HG02943 (cell line): ENCODE data around the gene OLAH.
A peak's percentile ranks its signal among the peaks of the same experiment; 100 is the strongest.

Source experiments
- ATAC-seq: cut with Tn5 transposase; IDR thresholded peaks from one replicate; pipeline ENCODE4 v1.9.1; 2021; ENCODE audit warnings: mild to moderate bottlenecking, low read depth, moderate library complexity; ENCODE audit not compliant: unreplicated experiment

The OLAH gene

DNA sequence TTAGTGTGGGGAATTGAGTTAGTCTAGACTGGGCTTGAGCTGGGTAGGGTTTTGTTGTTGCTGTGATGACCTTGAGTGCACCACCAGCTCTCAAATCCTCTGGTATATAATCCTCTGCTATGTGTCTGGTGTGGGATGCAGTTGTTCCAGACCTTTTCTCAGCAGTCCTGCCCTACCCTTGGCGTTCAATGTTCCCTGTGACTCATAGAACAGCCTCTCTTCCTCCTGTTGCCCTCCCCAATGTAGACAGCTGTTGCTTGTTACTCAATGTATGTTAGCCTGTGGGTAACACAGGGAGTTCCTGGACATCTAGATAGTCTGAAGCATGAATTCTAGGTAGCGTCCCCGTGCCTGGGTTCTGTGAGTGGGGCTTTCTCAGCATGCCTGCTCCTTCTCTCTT is 25.1 kb downstream of the OLAH start:
- no peak for ATAC-seq

DNA sequence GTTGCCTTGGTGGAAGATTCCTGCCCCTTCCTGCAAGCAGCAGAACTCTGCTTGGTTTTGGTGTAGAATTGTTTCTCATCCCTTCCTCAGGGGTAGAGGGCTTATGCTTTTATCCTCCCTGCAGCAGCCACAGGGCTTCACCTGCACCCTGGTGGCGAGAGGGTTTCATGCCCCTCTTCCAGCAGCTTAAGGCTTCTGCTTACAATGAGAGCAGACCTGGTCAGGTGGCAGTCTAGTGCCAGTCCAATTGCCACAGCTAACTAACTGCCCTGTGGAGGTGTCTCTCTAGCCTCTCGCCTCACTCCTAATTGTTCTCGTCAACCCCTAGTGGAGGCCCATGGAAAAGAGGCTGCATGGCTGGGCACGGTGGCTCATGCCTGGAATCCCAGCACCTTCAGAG is 25.5 kb downstream of the OLAH start:
- ATAC-seq, result no peak

DNA sequence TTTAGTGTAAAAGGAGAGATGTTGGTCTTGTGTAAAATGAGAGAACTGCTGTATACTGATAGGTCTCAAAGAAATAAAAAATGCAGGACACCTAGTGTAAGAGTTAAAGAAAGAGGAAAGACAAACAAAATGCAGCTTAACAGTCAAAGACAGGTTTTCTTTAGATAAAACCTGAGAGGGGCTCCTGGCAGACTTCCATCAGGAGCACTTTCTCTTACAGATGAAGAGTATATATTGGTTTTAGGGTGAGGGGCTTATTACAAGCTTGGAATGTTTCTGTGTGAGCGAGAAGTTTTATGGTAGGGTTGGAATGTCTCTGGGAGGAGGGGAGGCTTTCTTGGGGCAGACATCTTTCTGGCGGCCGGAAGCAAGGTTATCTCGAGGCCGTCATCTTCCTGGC is 28.6 kb downstream of the OLAH start:
- no peak for ATAC-seq

DNA sequence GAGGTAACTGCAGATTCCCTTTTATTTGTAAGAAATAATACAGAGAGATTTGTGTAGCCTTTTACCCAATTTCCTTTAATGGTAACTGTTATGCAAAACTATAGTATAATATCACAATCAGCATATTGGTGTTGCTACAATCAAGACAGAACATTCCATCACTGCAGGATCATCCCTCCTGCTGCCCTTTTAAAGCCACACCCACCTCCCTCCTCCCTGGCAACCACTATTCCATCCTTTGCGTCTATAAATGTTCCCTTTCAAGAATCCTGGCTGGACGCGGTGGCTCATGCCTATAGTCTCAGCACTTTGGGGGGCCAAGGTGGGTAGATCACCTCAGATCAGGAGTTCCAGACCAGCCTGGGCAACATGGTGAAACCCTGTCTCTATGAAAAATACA is 31.7 kb downstream of the OLAH start:
- no peak for ATAC-seq

DNA sequence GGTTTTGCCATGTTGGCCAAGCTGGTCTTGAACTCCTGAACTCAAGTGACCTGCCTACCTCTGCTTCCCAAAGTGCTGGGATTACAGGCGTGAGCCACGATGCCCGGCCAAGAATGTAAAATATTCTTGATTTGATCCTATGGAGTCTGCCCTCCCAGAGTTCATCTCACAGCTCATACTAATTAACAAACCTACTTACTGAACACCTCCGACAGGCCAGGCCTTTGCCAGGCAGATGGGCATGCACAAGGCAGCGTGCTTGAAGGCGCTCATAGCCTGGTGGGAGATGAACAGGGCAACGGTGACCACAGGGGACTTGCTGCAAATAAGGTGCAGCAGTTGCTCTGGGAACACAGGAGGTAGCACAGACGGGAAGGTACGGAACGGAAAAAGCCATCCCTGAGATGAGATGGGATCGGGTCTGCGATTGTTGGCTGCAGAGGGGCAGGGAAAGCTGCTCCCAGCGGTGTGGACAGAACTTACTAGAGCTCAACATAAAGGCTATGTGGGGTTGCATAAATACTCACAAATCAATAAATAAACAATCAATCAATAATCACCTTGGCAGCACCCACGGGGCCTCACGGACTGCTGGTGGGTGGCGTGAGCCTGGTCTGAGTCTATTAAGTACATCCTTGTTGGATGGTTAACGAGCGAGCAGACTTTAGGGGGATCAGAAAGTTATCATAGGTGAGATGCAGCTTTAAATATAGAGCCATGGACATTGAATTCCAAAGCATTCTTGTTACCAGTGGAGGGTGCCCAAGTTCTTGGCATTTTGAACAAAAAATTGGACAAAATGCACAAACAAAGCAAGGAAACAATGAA is 40.1 kb downstream of the OLAH start:
- no peak for ATAC-seq

DNA sequence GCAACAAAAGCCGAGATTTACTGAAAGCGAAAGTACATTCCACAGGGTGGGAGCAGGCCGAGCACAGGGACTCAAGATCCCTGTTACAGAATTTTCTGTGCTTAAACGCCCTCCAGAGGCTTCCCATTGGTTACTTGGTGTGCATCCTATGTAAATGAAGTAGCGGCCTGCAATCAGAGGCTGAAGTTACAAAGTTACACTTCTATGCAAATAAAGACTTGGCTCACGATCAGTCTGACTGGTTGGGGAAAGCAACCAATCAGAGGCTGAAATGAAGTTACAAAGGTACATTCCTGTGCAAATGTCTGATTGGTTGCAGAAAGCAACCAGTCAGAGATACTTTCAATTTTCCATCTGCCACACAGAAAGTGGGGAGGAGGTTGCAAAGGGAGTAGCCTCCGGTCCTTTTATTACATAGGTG is 40.8 kb downstream of the OLAH start:
- no peak for ATAC-seq

DNA sequence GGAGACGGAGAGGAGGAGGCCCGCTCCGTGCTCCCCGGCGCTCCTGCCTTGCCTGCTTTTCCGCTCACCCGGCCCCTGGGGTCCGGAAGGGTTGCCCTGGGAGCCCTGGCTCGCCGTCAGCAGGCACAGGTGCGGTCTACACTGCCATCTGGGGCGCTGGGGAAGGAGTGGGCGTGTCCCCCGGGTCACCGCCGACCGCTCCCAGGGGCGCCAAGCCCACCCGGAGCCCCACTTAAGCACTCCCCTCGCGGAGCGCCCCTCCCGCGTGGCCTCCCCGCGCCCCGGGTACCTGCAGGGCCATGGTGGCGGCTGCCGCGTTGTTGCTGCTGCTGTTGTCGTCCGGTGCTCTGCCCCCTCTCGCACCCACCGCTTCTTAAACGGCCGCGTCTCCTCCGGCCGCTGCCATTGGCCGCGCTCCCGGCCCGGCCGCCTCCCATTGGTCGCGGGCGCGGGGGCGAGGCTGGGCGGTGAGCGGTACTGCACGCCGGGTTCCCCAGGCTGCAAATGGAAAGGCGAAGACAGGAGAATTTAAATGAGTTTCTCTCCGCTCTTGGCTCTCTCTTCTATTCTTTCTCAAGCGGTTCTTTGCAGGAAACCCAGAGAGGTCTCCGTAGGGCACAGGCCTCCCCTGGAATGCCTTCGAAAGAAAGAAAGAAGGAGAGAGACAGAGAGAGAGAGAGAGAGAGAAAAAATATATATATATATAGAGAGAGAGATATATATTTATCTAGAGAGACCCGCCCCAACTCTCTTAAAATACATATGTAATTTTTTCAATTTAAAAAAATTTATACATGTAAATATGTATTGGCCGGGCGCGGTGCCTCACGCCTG is 44.9 kb downstream of the OLAH start, which contains the start of gene ACBD7:
ACBD7 (minus strand) TSS at position 349 of the 834 bp plus-strand sequence; CDS start at position 301, 48 bp downstream.
- ATAC-seq, result peak; percentile 100

DNA sequence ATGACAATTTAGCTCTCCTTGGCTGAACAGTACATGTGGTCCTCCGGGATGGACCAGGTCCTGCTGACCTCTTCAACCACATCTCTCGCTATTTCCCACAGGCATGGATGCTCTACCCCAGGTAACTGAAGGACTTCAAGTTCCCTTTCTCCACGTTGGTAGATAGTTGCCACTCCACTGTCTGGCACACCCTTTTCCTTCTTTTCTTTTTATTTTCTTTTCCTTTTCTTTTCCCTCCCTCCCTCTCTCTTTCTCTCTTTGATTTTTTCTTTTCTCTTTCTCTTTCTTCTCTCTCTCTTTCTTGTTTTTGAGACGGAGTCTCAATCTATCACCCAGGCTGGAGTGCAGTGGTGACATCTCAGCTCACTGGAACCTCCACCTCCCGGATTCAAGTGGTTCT is 47.7 kb downstream of the OLAH start:
- no peak for ATAC-seq

DNA sequence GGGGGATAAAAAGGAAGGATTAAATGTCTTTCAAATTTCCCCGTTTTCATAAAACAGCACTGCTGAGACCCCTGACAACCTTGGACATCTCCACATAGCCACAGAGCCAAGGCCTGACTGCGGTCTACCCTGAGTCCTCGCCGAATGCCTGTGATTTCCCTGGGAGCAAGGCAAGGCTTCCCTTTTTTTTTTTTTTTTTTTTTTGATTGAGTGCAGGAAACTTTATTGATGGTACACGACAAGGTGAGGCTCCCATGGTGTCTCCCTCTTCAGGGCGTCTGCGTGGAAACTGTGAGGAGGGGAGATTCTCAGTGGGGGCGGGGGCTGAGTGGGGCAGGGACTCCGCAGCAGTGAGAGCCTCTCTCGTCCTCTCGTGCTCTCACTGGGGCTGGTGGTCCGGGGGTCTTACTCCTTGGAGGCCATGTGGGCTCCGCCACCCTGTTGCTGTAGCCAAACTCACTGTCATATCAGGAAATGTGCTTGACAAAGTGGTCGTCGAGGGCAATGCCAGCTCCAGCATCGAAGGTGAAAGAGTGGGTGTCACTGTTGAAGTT is 49.2 kb downstream of the OLAH start:
- ATAC-seq, result no peak

DNA sequence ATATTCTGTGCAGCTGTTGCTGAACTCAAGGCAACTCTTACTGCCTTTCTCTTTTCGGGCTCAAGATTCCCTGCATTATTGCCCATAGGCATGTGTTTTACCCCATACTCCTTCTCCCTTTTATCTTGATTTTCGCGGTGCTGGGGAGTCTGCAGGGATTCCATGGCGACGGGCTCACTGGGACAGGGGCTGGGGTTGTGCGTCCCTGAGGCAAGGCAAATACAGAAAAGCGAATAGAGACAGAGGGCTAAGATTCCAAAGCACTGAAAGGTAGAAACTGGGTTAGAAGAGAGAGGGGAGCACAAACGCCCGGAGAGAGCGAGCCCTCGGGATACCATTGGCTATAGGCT is 52.9 kb downstream of the OLAH start:
- ATAC-seq, result peak; percentile 23

DNA sequence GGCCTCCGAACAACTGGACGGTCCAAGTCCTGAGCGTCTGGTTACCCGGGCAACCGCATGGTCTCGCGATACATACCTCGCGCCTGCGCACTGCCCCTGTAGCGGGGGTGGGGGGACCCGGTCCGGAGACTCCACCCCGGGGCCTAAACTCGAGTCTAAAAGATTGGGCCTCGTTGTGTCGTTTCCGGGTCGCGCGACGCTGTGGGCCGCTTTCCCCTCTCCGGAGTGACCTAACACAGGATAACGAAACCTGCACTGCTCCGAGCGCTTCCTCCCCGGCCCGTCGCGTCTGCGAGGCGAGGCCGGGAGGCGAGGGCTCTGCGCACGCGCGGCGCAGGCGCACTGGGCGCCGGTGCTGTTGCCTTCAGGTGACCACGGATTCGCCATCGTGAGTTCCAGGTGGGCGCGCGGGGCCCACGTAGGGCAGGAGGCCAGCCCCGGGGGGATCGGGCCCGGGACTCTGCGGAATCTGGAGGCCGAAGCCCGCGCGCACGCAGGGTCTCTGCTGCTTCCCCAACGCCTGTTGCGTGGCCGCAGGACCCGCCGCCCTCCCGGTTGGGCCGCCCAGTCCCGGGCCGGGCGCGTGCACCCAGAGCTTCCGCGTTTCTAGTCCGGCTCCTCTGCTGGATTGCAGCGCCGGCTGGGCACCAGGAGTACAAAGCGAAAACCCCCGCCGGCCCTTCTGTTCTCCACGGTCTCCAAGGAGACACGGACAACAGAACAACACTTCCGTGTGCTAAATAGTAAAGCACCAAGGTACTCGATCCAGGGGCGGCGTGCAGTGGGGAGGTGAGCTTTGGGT is 53.5 kb downstream of the OLAH start, which contains the start of gene RPP38:
RPP38 (plus strand) TSS at position 345 of the 802 bp plus-strand sequence. CDS start 5,960 bp downstream, outside the sequence.
- ATAC-seq, result peak; percentile 78

DNA sequence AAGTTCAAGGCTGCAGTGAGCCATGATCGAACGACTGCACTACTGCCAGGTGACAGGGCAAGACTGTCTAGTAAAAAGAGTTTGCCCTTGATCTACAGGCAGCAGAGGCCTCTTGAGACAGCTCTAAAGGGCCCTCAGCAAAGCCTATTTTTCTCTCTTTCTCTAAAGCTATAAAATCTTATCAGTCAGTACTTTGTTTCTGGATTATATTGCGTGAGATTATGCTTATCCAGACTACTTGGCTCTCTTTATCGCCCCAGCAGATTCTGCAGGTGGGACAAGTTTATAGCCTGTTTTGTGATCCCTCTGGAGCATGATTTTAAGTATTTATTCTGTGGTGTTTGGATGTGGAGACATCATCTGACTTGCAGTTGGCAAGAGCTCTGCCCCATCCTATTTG is 56.1 kb downstream of the OLAH start:
- ATAC-seq, result no peak

DNA sequence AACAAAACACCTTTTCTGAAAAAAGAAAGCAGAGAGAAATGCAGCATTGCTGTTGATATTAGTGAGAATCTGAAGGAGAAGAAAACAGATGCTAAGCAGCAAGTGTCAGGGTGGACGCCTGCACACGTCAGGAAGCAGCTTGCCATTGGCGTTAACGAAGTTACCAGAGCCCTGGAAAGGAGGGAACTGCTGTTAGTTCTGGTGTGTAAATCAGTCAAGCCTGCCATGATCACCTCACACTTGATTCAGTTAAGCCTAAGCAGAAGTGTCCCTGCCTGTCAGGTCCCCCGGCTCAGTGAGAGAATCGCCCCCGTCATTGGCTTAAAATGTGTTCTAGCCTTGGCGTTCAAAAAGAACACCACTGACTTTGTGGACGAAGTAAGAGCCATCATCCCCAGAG is 59.8 kb downstream of the OLAH start:
- ATAC-seq, result no peak

DNA sequence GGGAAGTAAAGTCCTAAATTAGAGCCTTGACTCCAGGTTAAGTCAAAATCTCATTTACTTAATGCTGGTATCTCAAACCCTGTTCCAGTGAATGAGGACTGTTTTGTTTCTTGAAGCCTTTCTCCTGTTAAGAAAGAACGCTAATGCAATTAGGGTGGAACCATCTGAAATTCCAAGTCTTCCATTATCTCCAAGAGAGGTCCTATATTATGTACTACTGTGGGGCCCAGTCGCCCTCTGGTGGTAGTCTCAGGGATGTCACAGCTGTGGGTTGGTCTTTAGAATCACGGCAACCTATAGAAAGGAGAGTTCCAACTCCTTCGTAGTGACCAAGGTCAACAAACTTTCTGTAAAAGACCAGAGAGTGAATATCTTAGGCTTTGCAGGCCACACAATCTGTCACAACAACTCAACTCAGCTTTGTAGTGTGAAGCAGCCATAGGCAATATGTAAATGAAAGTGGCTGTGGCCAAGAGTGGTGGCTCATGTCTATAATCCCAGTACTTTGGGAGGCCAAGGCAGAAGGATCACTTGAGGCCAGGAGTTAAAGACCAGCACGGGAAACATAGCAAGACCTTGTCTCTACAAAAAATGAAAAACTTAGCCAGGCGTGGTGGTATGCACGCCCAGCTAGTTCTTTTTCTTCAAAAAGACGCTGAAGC is 62.7 kb downstream of the OLAH start:
- ATAC-seq, result peak; percentile 75

DNA sequence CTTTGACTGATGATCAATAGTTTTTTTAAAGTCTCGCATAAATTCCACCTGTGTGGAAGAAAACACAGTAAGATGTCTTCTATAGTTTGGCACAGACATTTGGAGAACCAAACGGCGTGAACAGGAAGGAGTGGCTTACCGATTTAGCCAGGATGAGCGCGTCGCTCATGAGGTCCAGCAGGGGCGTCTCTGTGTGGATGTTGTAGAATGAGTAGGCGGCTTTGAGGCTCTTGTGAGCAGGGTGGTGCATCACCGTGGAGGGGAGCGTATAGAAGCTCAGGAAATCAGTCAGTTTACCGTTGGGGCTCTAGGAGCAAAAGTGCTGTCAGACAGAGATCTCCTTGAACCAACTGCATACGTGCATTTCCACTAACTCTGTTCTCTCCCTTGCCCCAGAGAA is 68.9 kb downstream of the OLAH start:
- no peak for ATAC-seq

DNA sequence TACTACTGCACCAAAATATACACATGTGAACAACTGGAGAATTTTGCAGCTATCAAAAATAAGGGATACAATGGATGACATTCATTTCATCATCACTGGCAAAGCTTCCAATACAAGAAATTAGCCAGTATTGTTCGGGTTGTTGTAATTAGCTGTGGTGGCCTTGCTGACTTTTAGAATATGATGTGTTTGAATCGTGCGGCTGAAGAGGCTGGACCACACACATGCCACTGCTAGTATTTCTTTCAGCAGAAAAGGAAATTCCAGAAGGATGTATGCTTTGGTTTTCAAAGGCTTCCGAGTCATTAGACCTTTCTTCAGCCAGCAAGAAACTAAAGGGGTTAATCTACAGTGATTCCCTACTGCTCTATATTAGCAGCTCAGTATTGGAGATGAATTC is 70.0 kb downstream of the OLAH start:
- ATAC-seq, result no peak

DNA sequence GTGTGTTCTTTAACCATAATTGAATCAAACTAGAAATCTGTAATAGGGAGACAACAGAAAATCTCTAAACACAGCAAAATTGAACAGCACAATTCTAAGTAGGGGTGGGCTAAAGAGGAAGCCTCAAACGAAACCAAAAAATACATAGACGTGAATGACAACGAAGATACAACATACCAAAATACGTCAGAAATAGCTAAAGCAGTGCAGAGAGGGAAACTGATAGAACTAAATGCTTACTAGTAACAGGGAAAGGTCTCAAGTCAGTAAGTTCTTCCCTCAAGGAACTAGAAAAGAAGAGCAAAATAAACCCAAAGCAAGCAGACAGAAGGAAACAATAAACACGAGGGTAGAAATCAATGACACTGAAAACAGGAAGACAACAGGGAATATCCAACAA is 72.5 kb downstream of the OLAH start:
- ATAC-seq, result no peak

DNA sequence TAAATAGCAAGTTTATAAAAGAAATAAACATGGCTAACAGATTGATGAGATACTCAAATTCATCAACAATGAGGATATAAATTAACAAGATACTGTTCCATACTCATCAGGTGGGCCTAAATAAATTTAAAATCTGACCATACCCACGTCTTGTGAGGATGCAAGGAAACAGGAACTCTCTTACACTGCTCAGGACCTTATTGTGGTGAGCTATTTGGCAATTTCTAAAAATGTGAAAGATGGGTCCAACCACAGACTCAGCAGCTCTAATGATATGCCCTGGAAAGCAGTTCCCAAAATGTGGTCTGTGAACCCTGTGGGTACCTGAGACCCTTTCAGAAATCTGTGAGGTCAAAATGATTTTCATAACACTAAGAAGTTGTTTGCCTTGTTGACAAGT is 74.9 kb downstream of the OLAH start:
- no peak for ATAC-seq

DNA sequence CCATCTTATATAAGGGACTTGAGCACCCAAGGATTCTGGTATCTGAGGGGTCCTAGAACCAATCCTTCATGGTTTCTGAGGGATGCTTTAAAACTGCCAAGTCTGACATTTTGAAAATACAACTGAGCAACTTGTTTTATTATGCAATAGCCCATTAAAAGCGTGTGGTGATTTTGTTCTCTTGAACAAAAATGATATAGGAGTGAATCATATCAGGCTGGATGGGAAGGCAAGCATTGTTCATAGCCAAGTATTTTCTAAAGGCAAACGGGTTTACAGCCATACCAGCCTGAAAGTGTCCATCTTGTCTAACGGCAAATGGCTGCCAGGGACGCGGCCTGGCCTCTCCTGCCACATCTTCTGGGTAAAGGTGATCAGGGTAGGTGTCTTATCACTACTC is 76.8 kb downstream of the OLAH start:
- no peak for ATAC-seq

DNA sequence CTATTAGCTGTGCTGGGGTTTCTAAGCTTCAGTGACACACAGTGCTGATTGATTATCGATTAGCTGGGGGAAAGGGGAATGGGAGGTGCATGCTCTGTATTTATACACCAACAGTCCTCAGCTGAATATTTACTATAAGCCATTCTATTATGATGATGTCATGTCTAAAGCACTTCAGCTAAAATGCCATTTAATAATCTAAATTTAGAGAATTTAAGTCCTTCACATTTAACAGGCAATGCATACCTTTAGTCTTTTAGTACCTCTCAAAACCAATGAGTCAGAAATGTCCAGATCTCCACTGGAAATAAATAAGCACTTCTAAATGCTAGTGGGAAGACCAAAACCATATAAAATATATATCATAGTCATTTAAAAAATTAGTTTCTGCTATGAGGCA is 78.0 kb downstream of the OLAH start:
- ATAC-seq, result no peak
